Limb (tissue), 2 donors: ENCODE results near the gene MTSS2.

Source experiments
- DNase-seq, 2 donors: peaks; one replicate each; pipeline ENCODE4 v3.0.0-alpha.2; 2016; ENCODE audit errors: extremely low spot score in 2 of 2

Gene MTSS2

GRCh38 chr16:70700101-70701020 is 14.5 kb upstream of the MTSS2 start:
- peak in 1 of 2 donors; percentile 71 for DNase-seq

DNA sequence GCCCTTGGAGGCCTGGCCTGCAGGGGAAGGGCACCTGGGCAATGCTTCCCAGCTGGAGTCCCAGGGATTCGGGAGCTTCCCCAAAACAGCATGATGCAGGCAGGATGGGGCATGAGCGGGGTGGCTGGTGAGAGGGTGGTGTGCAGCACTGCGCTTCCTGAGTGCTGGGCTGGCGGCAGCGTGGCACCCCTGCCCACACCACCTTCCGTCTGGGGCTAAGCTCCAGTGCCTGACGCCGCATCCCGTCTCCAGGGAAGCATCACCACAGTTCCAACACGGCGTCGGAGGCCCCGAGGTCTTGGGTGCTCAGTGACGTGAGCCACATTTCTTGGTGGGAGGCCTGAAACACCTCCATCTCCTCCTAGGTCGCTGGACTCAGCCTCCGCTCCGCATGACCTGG is 13.8 kb upstream of the MTSS2 start:
- no peak for DNase-seq

- DNase-seq, result no peak
Measured at GRCh38 chr16:70698901-70699300, 13.0 kb upstream of the MTSS2 start.

GRCh38 chr16:70697594-70698170 is 11.8 kb upstream of the MTSS2 start:
- DNase-seq, result no peak

GRCh38 chr16:70696952-70697593 is 11.2 kb upstream of the MTSS2 start:
- no peak for DNase-seq

GRCh38 chr16:70696355-70696754 is 10.5 kb upstream of the MTSS2 start:
- no peak for DNase-seq

DNA sequence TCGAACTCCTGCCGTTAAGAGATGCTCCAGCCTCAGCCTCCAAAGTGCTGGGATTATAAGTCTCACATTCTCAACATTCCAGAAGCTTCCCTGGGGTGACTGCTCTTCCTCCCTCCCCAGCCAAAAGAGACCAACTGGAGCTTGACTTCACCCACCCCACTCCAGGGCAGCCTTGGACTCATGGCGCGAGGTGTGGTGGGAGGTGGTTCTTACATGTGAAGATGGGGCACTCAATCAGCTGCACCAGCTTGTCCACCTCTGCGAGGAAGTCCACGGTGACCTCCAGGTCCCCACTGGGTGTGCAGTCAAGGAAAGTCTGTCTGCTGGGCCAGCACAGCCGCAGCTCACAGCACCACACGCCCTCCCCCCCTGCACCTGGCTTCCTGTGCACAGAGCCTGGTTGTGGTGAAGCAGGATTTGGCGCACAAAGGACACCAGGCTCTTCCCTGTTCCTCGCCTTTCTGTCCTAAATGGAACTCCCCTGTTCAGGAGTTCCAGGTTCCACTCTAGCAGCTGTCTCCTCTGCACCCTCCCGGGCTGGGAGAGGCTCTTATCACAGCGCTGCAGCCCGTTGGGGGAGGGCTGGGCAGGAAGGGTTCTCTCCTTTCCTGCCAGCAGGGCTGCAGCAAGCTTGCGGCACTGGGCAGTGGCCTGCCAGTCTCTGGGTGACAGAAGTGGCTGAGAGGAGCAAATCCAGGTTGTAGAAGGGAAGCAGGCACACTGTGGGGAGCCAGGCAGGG is 9.6 kb upstream of the MTSS2 start:
- no peak for DNase-seq

GRCh38 chr16:70694868-70695218 is 9.0 kb upstream of the MTSS2 start:
- DNase-seq, result no peak

GRCh38 chr16:70694088-70694867 is 8.4 kb upstream of the MTSS2 start:
- no peak for DNase-seq

- DNase-seq, result peak in 1 of 2 donors; percentile 65
Measured at GRCh38 chr16:70692873-70693671, 7.2 kb upstream of the MTSS2 start.

GRCh38 chr16:70692130-70692872 is 6.4 kb upstream of the MTSS2 start:
- no peak for DNase-seq

DNA sequence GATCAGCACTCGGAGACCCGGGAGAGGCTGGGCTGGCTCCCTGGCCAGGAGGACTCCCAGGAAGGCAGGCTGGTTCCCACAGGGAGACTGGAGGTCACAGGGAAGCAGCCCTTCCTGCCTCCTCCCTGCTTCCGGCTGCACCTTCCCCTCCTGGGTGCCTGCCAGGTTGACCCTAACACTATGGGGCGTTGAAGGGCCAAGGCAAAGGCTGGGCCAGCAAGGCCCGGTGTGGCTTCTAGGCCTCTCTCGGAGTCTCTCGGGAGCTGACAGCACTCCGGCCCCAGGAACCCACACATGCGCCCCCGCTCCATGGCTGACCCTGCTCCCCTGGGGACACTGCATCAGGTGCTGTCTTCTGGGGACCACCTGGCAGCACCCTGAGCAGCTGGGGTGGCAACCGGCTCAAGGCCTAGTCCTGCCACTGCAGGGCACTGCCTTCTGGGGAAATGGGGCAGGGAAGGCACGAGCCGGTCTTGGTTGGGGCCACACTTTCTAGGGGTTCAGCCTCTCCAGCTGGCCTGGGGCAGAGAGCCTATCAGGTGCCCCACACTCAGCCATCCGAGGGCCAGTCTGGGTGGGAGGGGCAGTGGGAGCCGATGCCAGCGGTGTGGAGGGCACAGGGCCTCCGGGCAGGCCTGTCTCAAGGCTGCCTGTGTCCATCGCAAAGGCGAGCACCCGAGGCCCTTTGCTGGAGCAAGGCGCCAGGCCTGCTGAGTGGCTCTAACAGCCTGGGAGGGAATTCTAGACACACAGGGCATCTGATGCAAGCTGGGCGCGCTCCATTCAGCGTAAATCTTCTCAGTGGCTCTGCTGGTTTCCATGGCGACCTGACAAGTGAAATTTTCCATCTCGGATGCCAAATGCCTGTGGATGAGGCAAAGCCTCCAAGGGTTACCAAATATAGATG is 5.6 kb upstream of the MTSS2 start:
- peak; percentile 86 to 90 for DNase-seq

GRCh38 chr16:70689970-70690891 is 4.4 kb upstream of the MTSS2 start:
- DNase-seq, result peak; percentile 64 to 68

GRCh38 chr16:70689035-70689969 is 3.4 kb upstream of the MTSS2 start:
- no peak for DNase-seq

- DNase-seq, result peak in 1 of 2 donors; percentile 65
Measured at GRCh38 chr16:70688246-70688742, 2.4 kb upstream of the MTSS2 start.

- no peak for DNase-seq
Measured at GRCh38 chr16:70687671-70688245, 1.9 kb upstream of the MTSS2 start.
